GM21529 (cell line): ENCODE results near the gene PRB3.

Experiments used
- ATAC-seq: cut with Tn5 transposase; IDR thresholded peaks from one replicate; pipeline ENCODE4 v1.9.1; 2021; ENCODE audit not compliant: unreplicated experiment

Gene PRB3

DNA sequence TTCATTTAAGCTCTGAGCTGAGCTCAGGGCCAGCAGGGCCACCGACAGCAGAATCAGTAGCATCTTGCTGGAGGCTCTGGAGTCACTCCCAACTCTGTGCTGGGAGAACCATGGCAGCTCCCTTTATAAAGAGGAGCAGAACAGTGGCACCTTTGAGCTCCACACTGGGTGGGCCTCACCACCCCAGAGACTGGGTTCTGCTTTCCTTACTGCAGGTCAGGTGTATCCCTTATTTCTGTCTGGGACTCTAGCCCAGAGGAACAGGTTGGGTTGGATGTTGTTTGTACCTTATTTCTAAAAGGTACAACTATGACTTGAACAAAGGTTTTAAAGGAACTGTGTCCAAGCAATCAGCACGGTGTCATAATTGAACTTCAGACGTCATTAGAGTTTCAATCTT, at the start of gene PRB3:
Gene PRB3, minus strand, starts transcription at position 101 of the 400 bp plus-strand sequence. Its CDS starts 38 bp downstream, at position 63.
- no peak for ATAC-seq

DNA sequence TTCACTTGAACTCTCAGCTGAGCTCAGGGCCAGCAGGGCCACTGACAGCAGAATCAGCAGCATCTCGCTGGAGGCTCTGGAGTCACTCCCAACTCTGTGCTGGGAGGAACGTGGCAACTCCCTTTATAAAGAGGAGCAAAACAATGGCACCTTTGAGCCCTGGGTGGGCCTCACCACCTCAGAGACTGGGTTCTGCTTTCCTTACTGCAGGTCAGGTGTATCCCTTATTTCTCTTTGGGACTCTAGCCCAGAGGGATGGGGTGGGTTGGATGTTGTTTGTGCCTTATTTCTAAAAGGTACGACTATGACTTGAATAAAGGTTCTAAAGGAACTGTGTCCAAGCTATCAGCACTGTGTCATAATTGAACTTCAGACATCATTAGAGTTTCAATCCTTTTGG, 40.8 kb upstream of the PRB3 start, which contains the start of gene PRB4:
Gene PRB4, minus strand, starts transcription at position 101 of the 400 bp plus-strand sequence. Its CDS starts 38 bp downstream, at position 63.
- ATAC-seq: no peak

DNA sequence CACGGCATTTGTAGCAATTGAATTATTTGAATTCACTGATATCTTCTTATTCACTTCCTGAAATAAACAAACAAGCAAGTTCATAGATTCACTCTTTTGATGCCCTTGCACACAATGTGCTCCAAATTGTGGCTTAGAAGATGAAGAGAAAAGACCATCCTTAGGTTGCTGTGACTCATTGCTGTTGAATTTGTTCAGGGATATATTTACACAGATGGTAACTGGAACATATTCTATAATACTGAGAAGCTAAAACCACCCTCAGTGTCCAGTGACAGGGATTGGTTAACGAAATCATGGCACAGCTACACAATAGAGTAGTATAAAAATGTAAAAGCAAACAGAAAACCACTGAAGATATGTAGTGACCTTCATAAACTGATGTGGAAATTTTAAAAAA, 37.6 kb upstream of the PRB3 start:
- ATAC-seq: no peak

DNA sequence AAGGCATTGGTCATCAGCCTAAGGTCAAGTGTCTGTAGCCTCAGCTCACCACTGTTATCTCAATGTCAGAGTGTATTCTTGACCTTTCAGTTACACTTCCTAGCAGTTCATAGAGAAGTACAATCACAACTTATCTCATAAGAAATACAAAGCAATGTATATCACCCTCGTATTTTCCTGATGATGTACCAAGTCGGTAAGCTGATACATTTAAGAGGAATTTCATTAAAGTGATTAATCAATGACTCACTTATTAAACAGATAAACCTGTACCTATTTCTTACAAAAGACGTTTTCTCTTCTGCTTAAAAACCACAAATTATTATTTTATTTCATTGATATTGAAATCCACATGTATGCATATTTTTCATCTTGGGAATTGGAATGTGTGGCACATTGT, 3.9 kb upstream of the PRB3 start:
- no peak for ATAC-seq

DNA sequence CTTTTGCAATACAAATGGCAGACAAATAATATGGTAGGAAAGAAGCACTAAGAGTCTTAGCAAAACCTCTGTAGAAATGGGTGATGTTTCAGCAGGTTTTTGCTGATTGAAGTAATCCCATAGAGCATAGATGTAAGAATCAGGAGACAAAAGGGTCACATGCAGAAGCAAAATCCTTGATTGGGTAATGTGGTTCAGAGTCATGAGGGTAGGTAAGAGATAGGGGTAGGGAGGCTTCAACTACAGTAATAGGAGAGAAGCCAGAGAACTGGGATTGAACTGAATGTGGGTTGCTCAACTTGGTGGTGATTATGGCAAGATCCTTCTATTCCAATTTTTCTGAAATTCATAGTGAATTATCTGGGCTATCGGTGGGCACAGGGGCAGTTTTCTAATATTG, 5.0 kb downstream of the PRB3 start:
- no peak for ATAC-seq

DNA sequence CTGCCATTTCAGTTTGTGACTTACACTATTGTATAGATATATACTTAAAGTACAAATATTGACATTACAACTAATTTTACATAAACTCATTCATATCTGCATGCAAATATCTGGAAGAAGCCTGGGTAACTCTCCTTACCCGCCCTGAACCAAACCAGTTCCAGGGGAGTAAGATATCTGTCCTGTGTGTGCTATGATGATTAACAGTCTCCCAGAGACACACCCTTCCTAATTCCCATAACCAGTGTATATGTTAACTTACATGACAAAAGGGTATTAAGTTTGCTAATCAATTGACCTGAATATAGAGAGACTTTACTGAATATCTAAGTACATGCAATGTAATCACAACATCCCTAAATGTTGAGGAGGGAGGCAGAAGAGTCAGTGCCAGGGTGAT, 23.0 kb downstream of the PRB3 start:
- ATAC-seq: no peak

DNA sequence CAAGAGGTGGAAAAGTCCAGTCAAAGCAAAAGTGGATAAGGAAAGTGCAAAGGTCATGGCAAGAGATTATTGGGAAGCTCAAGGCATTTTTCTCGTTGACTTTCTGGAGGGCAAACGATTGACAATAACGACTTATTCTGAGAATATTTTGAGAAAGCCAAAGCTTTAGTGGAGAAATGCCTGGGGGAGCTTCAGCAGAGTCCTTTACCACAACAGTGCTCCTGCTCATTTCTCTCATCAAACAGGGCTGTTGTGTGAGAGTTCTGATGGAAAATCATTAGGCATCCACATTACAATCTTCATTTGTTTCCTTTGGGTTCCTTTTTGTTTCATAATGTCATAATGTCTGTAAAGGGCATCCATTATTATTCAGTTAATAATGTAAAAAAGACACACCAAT, 26.9 kb downstream of the PRB3 start:
- ATAC-seq: no peak

DNA sequence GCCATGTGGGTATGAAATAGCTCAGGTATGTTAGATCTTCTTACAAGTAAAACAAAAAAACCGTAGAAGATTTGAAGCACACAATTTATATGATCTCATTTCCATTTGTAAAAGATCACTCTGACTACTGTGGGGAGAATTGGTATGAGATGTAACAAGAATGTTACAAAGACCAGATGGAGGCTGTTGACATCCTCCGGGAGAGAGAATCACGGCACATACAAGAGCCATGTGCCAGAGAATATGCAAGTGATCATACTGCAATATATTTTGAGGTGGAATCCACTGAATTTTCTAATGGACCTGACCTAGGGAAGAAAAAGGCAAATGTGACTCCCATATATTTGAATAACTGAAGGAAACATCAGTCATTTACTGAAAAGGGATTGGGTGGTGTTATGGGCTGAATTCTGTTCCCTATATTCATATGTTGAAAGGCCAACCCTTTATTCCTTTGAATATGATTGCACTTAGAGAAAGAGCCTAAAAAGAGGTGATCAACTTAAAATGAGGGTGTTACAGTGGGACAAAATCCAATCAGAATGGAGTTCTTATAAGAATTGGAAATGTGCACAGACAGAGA, 29.1 kb downstream of the PRB3 start:
- ATAC-seq: no peak

DNA sequence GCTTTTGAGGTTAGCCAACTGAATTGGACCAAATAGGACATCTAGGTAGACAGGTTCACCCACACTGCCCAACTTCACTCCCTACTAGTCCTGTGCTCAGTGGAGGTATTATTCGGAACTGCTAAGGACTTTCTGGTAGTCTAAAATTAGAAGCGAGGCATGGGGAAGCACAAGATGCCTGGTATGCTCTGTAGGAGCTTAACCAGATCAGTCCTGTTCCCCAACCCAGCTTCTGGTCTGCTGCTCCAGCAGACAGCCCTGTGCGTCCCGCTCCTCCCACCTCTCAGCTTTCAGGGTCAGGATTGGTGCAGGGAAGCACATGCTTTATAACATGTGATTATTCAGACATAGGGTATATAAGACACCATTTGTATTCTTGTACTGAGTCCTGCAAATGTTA, 31.2 kb downstream of the PRB3 start:
- ATAC-seq: no peak

DNA sequence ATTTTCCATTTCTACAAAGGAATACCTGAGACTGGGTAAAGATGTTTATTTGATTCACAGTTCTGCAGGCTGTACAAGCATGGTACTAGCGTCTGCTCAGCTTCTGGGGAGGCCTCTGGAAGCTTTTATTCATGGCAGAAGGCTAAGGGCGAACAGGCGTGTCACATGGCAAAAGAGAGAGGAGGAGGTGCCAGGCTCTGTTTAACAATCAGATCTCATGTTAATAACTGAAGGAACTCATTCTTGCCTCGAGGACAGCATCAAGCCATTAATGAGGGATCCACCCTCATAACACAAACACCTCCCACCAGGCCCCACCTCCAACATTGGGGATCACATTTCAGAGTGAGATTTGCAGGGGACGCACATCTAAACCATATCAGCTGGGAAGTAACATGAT, 36.0 kb downstream of the PRB3 start:
- ATAC-seq: no peak

DNA sequence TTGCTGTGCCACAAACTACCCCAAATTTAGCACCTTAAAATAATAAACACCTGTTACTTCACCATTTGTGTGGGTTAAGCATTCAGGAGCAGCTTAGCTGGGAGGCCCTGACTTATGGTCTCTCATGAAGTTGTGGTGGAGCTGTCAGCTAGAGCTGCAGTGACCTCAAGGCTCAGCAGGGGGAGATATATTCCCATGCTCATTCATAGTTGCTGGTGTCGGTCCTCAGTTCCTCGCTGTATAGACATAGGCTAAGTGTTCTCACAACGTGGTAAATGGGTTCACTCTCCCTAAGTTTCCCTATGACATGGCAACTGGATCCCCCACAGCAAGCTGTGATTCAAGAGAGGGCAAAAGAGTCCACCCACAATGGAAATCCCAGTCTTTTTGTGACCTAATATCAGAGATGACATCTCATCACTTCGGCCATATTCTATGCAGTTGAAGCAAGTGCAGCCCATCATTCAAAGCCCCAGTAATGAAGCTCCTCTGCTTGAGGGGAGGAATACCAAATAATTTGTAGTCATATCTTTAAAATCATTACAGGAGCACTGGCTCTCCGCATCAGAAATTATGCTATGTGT, 41.1 kb downstream of the PRB3 start:
- peak; percentile 80 for ATAC-seq

DNA sequence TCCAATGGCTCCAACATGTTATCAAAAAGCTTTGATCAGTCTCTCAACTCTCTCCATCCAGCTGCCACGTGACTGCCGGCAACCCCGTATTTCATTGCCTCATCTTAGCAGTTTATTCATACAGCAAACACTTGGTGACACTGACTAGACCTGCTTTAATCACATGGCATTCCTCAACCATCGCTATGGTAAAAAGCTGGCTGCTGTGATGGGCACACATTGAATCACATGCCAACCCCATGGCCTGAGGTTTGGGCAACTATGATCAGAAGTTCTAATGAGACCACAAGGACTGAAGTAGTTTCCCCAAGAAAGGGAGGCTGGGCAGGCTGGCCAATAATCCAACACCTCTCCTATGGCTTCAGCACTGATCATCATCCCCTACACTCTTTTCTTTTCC, 42.1 kb downstream of the PRB3 start:
- no peak for ATAC-seq
